Right ventricle myocardium superior (tissue), 1 donor: ENCODE data around the gene SIGLEC8. TPM values are rescaled to one million over a fixed set of nuclear protein-coding genes. Genes with fewer than 3 reads are reported as not detected.
A peak's percentile ranks its signal among the peaks of the same experiment; 100 is the strongest.
"Not testable (repeated sequence)": the region's sequence is repeated elsewhere in the genome, so short reads cannot be mapped to it uniquely, and the experiment has no call there.

ENCODE experiments used
- ATAC-seq: fragments of 200-7000 bp; cut with Tn5 transposase; one replicate; pipeline ENCODE4 v1.9.1; 2020; ENCODE audit warnings: mild to moderate bottlenecking; ENCODE audit not compliant: poor library complexity
- DNase-seq: peaks from one replicate; pipeline ENCODE4 v3.0.0-alpha.2; 2020
- intact Hi-C: fragments of 100-400 bp; cut with DNase I; formaldehyde crosslinking; loops from one replicate; pipeline ENCODE4 v1.11.2; 2022
- long read RNA-seq: library from polyadenylated mRNA; unstranded; transcript quantifications from one replicate; pipeline ENCODE4 v2.0.0, GENCODE V29; 2021
- total RNA-seq: library from RNA; stranded (reverse); fragmentation: NEBNext Ultra II Directional; extraction: Animal tissue kit (Norgen Biotek cat#: 25700); gene quantifications from one replicate; pipeline ENCODE4 v1.2.1, GENCODE V29; 2021
- donor health status: DM: no; HTN: yes; CAD: no; lungs with severe emphysema.

The SIGLEC8 gene
- 0.13 TPM for total RNA-seq
- long read RNA-seq = 0 reads

- DNase-seq = no peak
- intact Hi-C loops = no loop called here
- no peak for ATAC-seq
Observed at GRCh38 chr19:51458051-51458645, at the start of gene SIGLEC8. TSS of gene SIGLEC8 (minus strand) at chr19:51458454. CDS start at chr19:51458387, 67 bp downstream.

DNA sequence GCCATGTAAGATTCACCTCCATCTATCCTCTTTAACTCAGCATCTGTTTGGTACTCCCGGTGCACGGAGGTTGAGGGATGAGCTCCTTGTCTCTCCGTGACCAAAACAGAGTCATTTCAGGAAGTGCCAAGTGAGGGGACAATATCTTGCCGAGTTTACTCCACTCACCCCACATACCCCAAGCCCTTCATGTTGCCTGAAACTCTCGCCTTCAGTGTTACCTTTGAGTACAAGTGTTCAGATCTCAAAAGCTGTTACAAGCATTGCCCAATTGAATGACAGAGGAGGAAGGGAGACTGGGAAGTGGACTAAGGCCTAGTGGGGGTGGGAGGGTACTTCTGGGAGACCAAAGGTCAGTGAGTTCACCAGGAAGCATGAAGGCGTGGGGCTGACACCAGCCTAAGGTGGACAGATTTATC lies 49.4 kb upstream of the SIGLEC8 start:
- DNase-seq = no peak
- intact Hi-C loops = no loop called here
- ATAC-seq = no peak

DNA sequence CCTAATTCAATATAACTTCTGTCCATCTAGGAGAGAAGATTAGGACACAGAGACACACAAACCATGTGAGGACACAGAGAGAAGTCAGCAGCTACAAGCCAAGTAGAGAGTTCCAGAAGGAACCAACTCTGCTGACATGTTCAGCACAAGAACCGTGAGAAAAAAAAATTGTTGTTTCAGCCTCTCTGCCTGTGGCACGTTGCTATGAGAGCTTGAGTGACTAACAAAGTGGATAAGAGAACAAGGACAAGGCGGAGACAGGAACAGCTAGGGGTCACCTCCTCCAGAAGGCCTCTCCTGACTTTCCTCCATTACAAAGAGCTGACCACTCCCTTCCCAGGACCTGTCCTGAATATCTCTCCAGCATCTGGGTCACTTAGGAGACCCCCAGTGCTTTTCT lies 48.9 kb upstream of the SIGLEC8 start:
- intact Hi-C loops = no loop called here
- DNase-seq (no peak), ATAC-seq (peak; percentile 34)

DNA sequence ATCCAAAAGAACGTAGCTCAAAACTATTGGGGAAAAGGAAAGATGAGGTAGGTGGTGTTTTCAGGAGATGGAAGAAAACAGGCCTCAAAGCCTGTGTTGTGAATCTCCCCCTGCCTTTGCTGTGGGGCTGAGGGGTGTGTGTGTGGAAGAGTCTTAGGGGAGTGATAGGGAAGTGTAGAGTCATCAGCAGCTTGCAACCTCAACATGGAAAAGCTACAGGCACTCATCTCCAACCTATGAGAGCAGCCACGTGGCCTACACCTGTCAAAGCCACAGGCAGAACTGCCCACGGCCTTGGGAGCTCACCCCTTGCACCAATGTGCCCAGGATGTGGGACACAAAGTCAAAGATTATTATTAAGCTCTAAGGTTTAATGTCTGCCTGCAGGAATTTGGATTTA lies 47.6 kb upstream of the SIGLEC8 start:
- intact Hi-C loops = no loop called here
- DNase-seq (no peak), ATAC-seq (no peak)

DNA sequence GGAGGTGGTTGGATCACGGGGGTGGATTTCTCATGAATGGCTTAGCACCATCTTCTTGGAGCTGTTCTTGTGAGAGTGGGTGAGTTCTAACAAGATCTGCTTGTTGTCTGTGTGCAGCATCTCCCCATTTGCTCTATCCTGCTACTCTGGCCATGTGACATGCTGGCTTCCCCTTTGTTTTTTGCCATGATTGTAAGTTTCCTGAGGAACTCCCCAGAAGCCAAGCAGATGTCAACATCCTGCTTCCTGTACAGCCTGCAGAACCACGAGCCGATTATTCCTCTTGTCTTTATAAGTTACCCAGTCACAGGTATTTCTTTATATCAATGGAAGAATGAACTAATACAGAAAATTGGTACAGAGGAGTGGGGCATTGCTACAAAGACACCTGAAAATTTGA lies 45.6 kb upstream of the SIGLEC8 start:
- ATAC-seq (no peak), DNase-seq (no peak)
- intact Hi-C loops = no loop called here

- DNase-seq = no peak
- intact Hi-C loops = no loop called here
- no peak for ATAC-seq
Observed at GRCh38 chr19:51503286-51503817, 45.1 kb upstream of the SIGLEC8 start.

- peak; percentile 71 for ATAC-seq
Observed at GRCh38 chr19:51501594-51502263, 43.5 kb upstream of the SIGLEC8 start, which contains the start of gene SIGLEC12. TSS of gene SIGLEC12 (minus strand) at chr19:51501800. CDS start at chr19:51501733, 67 bp downstream.

GRCh38 chr19:51500931-51501330 lies 42.7 kb upstream of the SIGLEC8 start:
- ATAC-seq, DNase-seq, intact Hi-C loops: not testable (repeated sequence)

More at GRCh38 chr19:51501594-51502263, 43.5 kb upstream of the SIGLEC8 start, which contains the start of gene SIGLEC12:
- DNase-seq = peak; percentile 59
- intact Hi-C loops = no loop called here

DNA sequence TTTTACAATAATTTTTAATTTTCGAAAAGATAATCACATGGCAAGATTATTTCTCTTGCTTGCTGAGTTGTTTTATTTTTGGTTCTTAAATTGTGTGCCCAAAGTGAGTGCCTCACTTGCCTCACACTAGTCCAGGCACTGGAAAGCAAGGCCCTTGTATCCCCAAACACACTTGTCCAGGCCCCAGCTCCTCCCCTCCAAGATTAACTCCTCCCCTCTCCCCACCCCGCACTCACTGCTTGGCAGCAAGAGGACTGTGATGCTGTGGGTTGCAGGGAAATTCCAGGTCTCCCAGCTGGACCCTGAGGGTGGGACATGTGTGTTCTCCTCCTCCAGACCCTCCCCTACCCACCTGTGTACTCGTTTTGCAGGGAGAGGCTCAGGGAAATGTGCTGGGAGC lies 39.4 kb upstream of the SIGLEC8 start:
- intact Hi-C loops = no loop called here
- ATAC-seq = no peak
- DNase-seq = no peak

DNA sequence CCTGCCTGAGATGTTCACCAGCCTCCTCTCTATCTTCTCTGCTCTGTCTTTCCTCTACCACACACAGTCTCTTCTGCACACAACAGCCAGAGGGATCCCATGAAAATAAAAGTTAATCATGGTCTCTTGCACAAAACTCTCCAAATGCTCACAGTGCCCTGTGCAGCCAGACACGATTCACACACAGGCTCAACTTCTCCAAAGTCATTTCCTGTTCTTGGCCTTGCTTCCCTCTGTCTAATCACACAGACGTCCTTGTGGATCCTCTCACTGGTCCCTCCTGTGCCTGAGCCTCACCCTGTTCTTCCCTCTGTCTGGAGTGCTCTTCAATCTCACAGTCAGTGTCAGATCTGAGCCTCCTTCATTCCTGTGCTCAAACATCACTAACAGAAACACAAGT lies 35.5 kb upstream of the SIGLEC8 start:
- DNase-seq (no peak), ATAC-seq (no peak)
- intact Hi-C loops = no loop called here

DNA sequence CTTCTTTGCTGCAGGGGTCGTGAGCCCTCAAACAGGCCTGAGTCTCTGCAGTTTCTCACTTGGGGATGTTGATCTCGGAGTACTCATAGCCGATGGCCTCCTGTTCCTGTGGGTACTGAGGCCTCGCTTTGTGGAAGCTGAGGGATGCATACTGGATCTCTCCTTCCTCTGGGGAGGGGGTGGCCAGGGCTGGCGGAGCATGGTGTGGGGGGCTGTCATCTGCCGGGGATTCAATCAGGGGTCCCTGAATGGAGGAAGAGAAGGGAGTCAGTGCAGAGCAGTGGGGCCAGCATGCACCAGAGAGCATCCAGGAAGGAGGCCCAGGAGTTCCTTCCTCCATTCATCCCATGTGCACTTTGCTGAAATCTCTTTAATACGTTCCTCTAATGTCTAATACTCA lies 33.3 kb upstream of the SIGLEC8 start:
- DNase-seq (no peak), ATAC-seq (no peak)
- intact Hi-C loops = no loop called here

DNA sequence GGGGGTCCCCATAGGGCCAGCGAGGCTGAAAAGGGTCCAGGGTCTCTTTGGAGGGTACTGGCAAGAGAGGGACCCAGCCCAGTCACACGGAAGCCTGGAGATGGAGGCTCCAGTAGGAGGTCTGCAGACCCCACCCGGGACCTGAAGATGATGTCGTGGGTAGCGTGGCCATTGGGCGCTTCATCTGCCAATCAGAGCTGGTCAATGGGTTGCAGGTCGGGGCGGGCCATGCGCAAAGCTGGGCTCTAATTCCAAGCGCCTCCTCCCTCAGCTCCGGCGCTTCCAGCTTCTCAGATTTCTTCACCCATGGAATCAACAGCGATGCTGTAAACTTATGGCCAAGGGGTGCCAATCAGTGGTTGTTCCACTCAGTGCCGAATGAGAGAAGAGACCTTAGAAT lies 32.4 kb upstream of the SIGLEC8 start:
- DNase-seq (no peak), ATAC-seq (no peak)
- intact Hi-C loops = no loop called here

DNA sequence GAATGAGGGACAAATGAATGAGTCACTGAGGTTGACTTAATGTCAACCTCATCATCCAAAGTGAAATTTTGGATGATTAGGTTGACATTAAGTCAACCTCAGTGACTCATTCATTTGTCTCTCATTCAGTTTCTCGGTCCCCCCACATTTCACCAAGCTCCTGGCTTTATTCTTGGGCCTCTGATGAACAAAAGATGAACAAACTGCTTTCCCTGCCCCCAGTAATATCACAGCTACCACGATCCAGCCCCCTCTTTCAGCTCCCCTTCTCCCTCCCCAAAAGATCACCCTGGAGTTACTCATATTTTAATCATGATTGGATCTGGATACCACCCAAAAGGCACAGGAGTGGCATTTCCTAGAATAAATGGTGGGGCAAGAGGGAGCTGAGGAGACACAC lies 30.9 kb upstream of the SIGLEC8 start:
- DNase-seq = no peak
- ATAC-seq = no peak
- intact Hi-C loops = no loop called here

DNA sequence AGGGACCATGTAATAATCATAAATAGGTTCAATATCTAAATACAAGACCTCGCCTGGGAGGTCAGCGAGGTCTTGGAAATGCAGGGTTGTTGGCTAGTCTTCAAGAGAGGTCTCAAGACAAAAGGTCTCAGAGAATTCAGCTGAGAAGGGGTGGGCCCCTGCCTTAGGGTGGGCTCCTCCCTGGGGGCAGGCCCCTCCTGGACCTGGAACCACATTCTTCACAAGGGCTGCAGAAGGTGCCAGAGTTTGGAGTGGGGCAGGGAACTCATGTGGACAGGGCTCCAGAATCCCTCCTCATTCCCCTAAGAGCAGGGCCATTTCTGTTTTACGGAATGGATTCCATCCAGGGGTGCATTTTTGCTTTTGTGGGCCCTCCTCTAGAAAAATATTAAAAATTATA lies 30.2 kb upstream of the SIGLEC8 start:
- ATAC-seq (no peak), DNase-seq (no peak)
- intact Hi-C loops = no loop called here

DNA sequence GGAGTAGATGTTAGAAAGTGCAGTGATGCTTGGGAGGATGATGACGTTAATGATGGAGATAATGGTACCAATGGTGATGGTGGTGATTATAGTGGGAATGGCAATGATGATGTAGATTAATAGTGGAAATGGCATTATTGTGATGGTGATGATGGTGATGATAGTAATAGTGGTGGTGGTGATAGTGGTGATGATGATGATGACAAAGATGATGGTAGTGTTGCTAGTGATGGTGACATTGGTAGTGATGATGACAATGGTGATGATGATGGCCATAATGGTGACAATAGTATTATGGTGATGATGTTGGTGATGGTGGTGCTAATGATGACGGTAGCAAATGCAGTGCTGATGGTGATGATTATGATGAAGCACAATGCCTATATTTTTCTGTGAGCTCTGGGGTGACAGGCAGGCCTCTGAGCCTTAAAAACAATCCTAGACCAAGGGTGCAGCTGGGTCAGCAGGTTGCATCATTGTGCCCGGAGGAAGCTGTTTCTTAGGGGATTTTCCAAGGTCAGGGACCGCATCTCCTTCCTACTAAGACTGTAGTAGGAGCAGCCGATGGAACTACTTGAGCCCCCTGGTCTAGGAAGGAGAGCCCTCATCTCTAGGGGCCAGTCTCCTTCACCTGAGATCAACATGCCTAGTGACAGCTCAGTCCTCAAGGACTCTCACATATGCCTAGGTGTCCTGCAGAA lies 27.9 kb upstream of the SIGLEC8 start:
- intact Hi-C loops = no loop called here
- no peak for ATAC-seq
- DNase-seq = no peak

GRCh38 chr19:51480590-51480989 lies 22.3 kb upstream of the SIGLEC8 start:
- intact Hi-C loops = no loop called here
- no peak for ATAC-seq
- no peak for DNase-seq

DNA sequence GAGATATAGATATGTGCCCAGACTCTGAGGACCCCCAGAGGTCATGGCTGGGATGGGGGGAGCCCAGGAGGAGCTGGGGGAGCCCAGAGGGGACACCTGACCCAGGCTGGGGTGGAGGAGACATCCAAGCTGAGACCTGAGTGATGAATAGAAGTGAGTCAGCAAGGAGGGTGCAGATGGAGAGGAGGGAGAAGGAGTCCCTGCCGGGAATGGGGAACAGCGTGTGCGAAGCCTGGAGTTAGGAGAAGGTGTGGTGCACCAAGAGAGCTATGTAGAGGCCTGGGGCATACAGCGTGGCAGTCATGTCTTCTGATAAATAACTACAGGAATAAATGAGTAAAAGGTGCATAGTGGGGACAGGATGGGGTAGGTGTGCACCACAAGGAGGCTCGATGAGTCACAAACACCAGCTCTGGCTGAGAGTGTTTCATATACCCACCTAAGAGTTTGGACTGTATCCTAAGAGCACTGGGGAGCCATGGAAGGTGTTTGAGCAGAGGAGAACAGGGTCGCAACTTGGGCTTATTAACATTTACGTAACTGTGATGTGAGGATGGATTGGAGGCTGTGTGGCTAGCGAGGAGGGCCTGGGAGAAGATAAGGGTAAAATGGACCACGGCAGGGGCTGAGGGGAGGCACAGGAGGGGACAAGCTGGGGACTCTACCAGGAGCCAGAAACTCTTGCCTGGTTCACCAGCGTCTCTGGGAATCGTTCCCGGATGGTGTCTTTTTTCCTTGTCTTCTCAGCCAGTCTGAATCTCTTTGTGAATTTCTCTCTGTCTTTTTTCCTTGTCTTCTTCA lies 21.5 kb upstream of the SIGLEC8 start:
- ATAC-seq (no peak), DNase-seq (no peak)
- intact Hi-C loops = loop anchor here (10.0 kb wide), 1 partner anchor 305 kb away; no protein-coding TSS in a partner anchor

DNA sequence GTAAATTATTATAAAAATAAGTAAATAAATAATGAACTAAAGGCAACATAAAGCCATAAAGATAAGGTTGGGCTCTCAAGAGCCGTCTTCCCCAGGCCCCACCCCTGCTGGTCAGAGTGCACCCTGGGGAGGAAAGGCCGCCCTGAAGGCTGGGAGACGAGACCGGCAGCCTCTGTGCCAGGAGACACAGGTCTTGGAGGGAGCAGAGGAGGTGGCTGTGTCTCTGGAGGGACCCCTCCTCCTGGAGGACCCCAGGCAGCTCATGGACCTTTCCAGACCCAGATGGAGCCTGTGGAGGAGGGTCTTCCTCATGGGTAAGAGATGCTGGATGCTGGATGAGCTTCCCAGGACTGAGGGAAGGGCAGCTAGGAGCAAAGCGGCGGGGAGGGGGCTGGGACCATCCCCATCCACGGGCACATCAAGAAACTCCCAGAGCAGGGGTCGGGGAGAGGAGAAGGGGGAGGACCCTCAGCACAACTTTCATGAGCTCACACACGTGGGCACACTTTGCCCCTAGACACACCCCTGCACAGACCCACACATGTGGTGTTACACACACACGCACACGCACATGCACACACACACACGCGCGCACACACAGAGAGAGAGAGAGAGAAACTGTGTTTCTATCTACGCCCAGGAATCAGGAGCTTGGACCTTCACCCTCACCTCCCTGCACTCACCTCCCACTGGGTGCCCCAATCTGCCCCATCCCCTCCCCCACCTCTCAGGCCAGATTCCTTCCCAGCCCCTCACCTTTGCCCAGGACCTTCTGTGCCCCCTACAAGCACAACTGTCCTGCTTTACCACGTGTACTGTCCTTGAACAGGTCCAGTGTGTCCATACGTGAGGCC lies 20.4 kb upstream of the SIGLEC8 start, which contains the start of gene CEACAM18:
TSS of gene CEACAM18 (plus strand) at position 159 of the 854 bp plus-strand sequence.
- no peak for ATAC-seq
- DNase-seq = no peak
- intact Hi-C loops = loop anchor here (10.0 kb wide), 1 partner anchor 306 kb away; no protein-coding TSS in a partner anchor
